IMR-90 (cell line): ENCODE data around the gene ZSWIM3. TPM values are rescaled to one million over a fixed set of nuclear protein-coding genes. Genes with fewer than 3 reads are reported as not detected.

Experiments used
- ATAC-seq: fragments of 200-7000 bp; cut with Tn5 transposase; 2 replicates; pipeline ENCODE4 v1.9.1; 2020; ENCODE audit warnings: low read depth, mild to moderate bottlenecking, moderate library complexity
- BruUV-seq: library from RNA; stranded (reverse); fragments of 400-500 nt; replicated peaks from 2 replicates; lab custom pipeline; 2021; lab: Mats Ljungman, UMichigan
- CTCF ChIA-PET: fragments of 300-600 bp; formaldehyde crosslinking; extraction: SDS; loops from one replicate; lab custom pipeline; 2021; ENCODE audit warnings: antibody characterized with exemption; lab: Yijun Ruan, JAX
- POLR2A ChIA-PET: fragments of 300-600 bp; sonication (Branson Sonifier 250); formaldehyde crosslinking; loops from one replicate; lab custom pipeline; 2022; ENCODE audit warnings: antibody characterized with exemption; ENCODE audit not compliant: unreplicated experiment; lab: Charles Lee
- DNase-seq: peaks from one replicate; pipeline ENCODE4 v3.0.0; 2013
- H2AFZ ChIP-seq: replicated peaks from 2 replicates; pipeline ENCODE3; 2013; ENCODE audit warnings: low read length, mild to moderate bottlenecking; ENCODE audit not compliant: poor library complexity
- H2AK5ac ChIP-seq: 2 replicates; pipeline ENCODE4 v1.6.1; 2013; ENCODE audit warnings: low read depth, low read length, inconsistent platforms
- H2AK9ac ChIP-seq: replicated peaks from 2 replicates; pipeline ENCODE3; 2013; ENCODE audit warnings: mild to moderate bottlenecking, low read depth, low read length, moderate library complexity; ENCODE audit not compliant: poor library complexity
- H2BK120ac ChIP-seq: 2 replicates; pipeline ENCODE4 v1.6.1; 2013; ENCODE audit warnings: low read depth, low read length, inconsistent platforms
- H2BK15ac ChIP-seq: 3 replicates; pipeline ENCODE4 v1.6.1; 2013; ENCODE audit warnings: low read depth, low read length, inconsistent platforms
- H2BK20ac ChIP-seq: 2 replicates; pipeline ENCODE4 v1.6.1; 2013; ENCODE audit warnings: low read depth, mild to moderate bottlenecking, inconsistent platforms, low read length, moderate library complexity
- H2BK5ac ChIP-seq: 2 replicates; pipeline ENCODE4 v1.6.1; 2013; ENCODE audit warnings: mild to moderate bottlenecking, low read depth, low read length, inconsistent platforms; ENCODE audit not compliant: poor library complexity, severe bottlenecking
- H3K14ac ChIP-seq: replicated peaks from 2 replicates; pipeline ENCODE4 v1.6.1; 2013; ENCODE audit warnings: low read depth, low read length, inconsistent platforms
- H3K18ac ChIP-seq: 2 replicates; pipeline ENCODE4 v1.6.1; 2013; ENCODE audit warnings: low read depth, low read length, control low read depth
- H3K23ac ChIP-seq: 2 replicates; pipeline ENCODE4 v1.6.1; 2013; ENCODE audit warnings: low read depth, low read length, inconsistent platforms
- H3K27ac ChIP-seq: 2 replicates; pipeline ENCODE4 v1.5.1; 2013; ENCODE audit warnings: mild to moderate bottlenecking, control low read depth, low read length; ENCODE audit not compliant: insufficient read depth
- H3K27me3 ChIP-seq: 2 replicates; pipeline ENCODE4 v1.6.1; 2013; ENCODE audit warnings: low read length; ENCODE audit not compliant: control insufficient read depth, insufficient read depth
- H3K36me3 ChIP-seq: 2 replicates; pipeline ENCODE4 v1.6.1; 2013; ENCODE audit warnings: low read length, mixed read lengths; ENCODE audit not compliant: control insufficient read depth, insufficient read depth
- H3K4ac ChIP-seq: 2 replicates; pipeline ENCODE4 v1.6.1; 2013; ENCODE audit warnings: low read depth, low read length, inconsistent platforms
- H3K4me1 ChIP-seq: 2 replicates; pipeline ENCODE4 v1.6.1; 2013; ENCODE audit warnings: low read length, mixed read lengths; ENCODE audit not compliant: control insufficient read depth, insufficient read depth
- H3K4me2 ChIP-seq: 2 replicates; pipeline ENCODE4 v1.6.1; 2013; ENCODE audit warnings: low read depth, mild to moderate bottlenecking, control low read depth, low read length, moderate library complexity
- H3K4me3 ChIP-seq: 2 replicates; pipeline ENCODE4 v1.5.1; 2013; ENCODE audit warnings: low read depth, mild to moderate bottlenecking, control low read depth, low read length, moderate library complexity; ENCODE audit not compliant: insufficient read depth
- H3K56ac ChIP-seq: 2 replicates; pipeline ENCODE4 v1.6.1; 2013; ENCODE audit warnings: low read length, inconsistent platforms; ENCODE audit not compliant: insufficient read depth; ENCODE audit errors: extremely low read depth
- H3K79me1 ChIP-seq, 2 experiments: 2 replicates each; pipeline ENCODE4 v1.6.1; 2013; ENCODE audit warnings: low read length in 2 of 2, inconsistent platforms in 1 of 2, low read depth in 1 of 2
- H3K9ac ChIP-seq: 2 replicates; pipeline ENCODE4 v1.6.1; 2013; ENCODE audit warnings: low read depth, low read length, control low read depth
- H3K9me1 ChIP-seq: 2 replicates; pipeline ENCODE4 v1.6.1; 2013; ENCODE audit warnings: low read length, inconsistent platforms; ENCODE audit not compliant: insufficient read depth
- H3K9me3 ChIP-seq: 2 replicates; pipeline ENCODE4 v1.6.1; 2013; ENCODE audit warnings: low read length; ENCODE audit not compliant: control insufficient read depth, insufficient read depth
- H4K20me1 ChIP-seq: 2 replicates; pipeline ENCODE4 v1.6.1; 2013; ENCODE audit warnings: low read length, inconsistent platforms; ENCODE audit not compliant: insufficient read depth
- H4K5ac ChIP-seq: 2 replicates; pipeline ENCODE4 v1.6.1; 2013; ENCODE audit warnings: mild to moderate bottlenecking, low read depth, low read length, control low read depth
- H4K8ac ChIP-seq, 2 experiments: 2 replicates each; pipeline ENCODE4 v1.6.1; 2013; ENCODE audit warnings: low read depth in 2 of 2, low read length in 2 of 2, control low read depth in 1 of 2, inconsistent platforms in 1 of 2
- H4K91ac ChIP-seq: 2 replicates; pipeline ENCODE4 v1.6.1; 2013; ENCODE audit warnings: low read depth, low read length, inconsistent platforms; ENCODE audit not compliant: insufficient read depth
- BHLHE40 ChIP-seq: fragments of 150-350 bp; IDR thresholded peaks from 2 replicates; pipeline ENCODE4 v1.6.1; 2016; ENCODE audit warnings: mild to moderate bottlenecking, low read depth, low read length
- CHD1 ChIP-seq: IDR thresholded peaks from 2 replicates; pipeline ENCODE4 v1.6.1; 2012; ENCODE audit warnings: low read depth, low read length, improper control_type of control experiment
- CTCF ChIP-seq: conservative IDR thresholded peaks from 2 replicates; pipeline ENCODE4 v1.5.1; 2012; ENCODE audit warnings: mild to moderate bottlenecking, low read depth, low read length, improper control_type of control experiment
- ELK1 ChIP-seq: fragments of 150-350 bp; IDR thresholded peaks from 2 replicates; pipeline ENCODE4 v1.6.1; 2016; ENCODE audit warnings: low read depth, mild to moderate bottlenecking, low read length, moderate library complexity, borderline replicate concordance
- FOS ChIP-seq: fragments of 150-350 bp; IDR thresholded peaks from 2 replicates; pipeline ENCODE4 v1.6.1; 2016; ENCODE audit warnings: low read depth, low read length
- MAFK ChIP-seq: IDR thresholded peaks from 2 replicates; pipeline ENCODE4 v1.6.1; 2012; ENCODE audit warnings: low read depth, low read length, improper control_type of control experiment
- MAZ ChIP-seq: IDR thresholded peaks from 2 replicates; pipeline ENCODE4 v1.6.1; 2012; ENCODE audit warnings: low read depth, mild to moderate bottlenecking, low read length, improper control_type of control experiment, moderate library complexity, borderline replicate concordance
- MXI1 ChIP-seq: IDR thresholded peaks from 2 replicates; pipeline ENCODE4 v1.6.1; 2012; ENCODE audit warnings: low read depth, mild to moderate bottlenecking, low read length, moderate library complexity, borderline replicate concordance
- POLR2A ChIP-seq: IDR thresholded peaks from 2 replicates; pipeline ENCODE4 v1.6.1; 2012; ENCODE audit warnings: mild to moderate bottlenecking, low read depth, low read length
- RCOR1 ChIP-seq: IDR thresholded peaks from 2 replicates; pipeline ENCODE4 v1.6.1; 2012; ENCODE audit warnings: mild to moderate bottlenecking, low read length, improper control_type of control experiment; ENCODE audit not compliant: insufficient replicate concordance
- USF2 ChIP-seq: fragments of 150-350 bp; IDR thresholded peaks from 2 replicates; pipeline ENCODE4 v1.6.1; 2017; ENCODE audit warnings: mild to moderate bottlenecking, antibody characterized with exemption, low read length, low read depth
- WGBS, 2 experiments: methylation state at CpG; one replicate each; pipeline versions ENCODE4 v1.1.5 to v1.1.7; 2013; ENCODE audit warnings: missing lambda C conversion rate in 2 of 2; ENCODE audit not compliant: insufficient read length in 1 of 2; ENCODE audit errors: extremely low coverage in 2 of 2; 5-methylcytosine and 5-hydroxymethylcytosine counted together
- dilution Hi-C: fragments of 300-500 bp; cut with HindIII; formaldehyde crosslinking; loops from one replicate; pipeline ENCODE4 v1.14.3; 2018; ENCODE audit warnings: low sequenced_read_pairs; ENCODE audit not compliant: unreplicated experiment
- in situ Hi-C: fragments of 300-500 bp; cut with MboI; formaldehyde crosslinking; loops from 3 replicates; pipeline ENCODE4 v1.14.3; 2019; ENCODE audit warnings: low sequenced_read_pairs, inconsistent platforms, mixed read lengths
- intact Hi-C: fragments of 100-400 bp; cut with micrococcal nuclease; formaldehyde crosslinking; loops from 2 replicates; pipeline ENCODE4 v1.10.0; 2022
- polyA plus RNA-seq, 3 experiments: library from polyadenylated mRNA; depleted of rRNA; stranded (reverse); fragments of >200 nt; gene quantifications; 2 replicates each; pipeline ENCODE4 v1.2.3, GENCODE V29; 2012; ENCODE audit warnings: low replicate concordance in 1 of 3
- total RNA-seq: library from RNA; depleted of rRNA; stranded (reverse); fragments of >200 nt; gene quantifications from 2 replicates; pipeline ENCODE4 v1.2.3, GENCODE V29; 2012

Gene ZSWIM3
- total and polyA plus RNA-seq, 2 of the 4 experiments (the other 2 are of a cell fraction) = 3.3 to 8.6 TPM

GRCh38 chr20:45896641-45897161 is 39.3 kb downstream of the ZSWIM3 start:
- no TSS peak for BruUV-seq
- Histone ChIP-seq H2AK9ac (no peak overlapping the region), H3K4me2 (no peak overlapping the region), H2BK5ac (no peak overlapping the region), H2BK15ac (no peak overlapping the region), H3K27ac (no peak overlapping the region), H3K18ac (no peak overlapping the region), H4K8ac (no peak overlapping the region), H4K5ac (no peak overlapping the region), H4K91ac (no peak overlapping the region), H3K4ac (no peak overlapping the region), H3K9ac (no peak overlapping the region), H3K56ac (no peak overlapping the region), H4K20me1 (0 out of 2 replicates have a peak, but pooled peaks cover 8% of the 10 kb centered on the region), H3K9me1 (0 out of 2 replicates have a peak, but pooled peaks cover 2% of the 10 kb centered on the region), H3K27me3 (no peaks in the 10 kb centered on the region), H2AK5ac (no peak overlapping the region), H2BK120ac (no peak overlapping the region), H3K4me1 (peaks cover 3% of the 10 kb centered on the region; the same call in 1 of the 2 replicates), H3K4me3 (no peak overlapping the region), H2AFZ (no peak overlapping the region), H2BK20ac (no peak overlapping the region), H3K23ac (no peak overlapping the region), H3K79me1 (peaks cover 14 to 32% of the 10 kb centered on the region in 2 experiments), H3K36me3 (peaks cover 59% of the 10 kb centered on the region), H3K9me3 (no peaks in the 10 kb centered on the region), H3K14ac (no peak overlapping the region)
- 96% methylated on average over 4 of the region's 14 CpGs; no CpG with 5 or more reads in 1 of the 2 experiments for WGBS, 2 experiments
- in situ Hi-C loops (no loop called here), dilution Hi-C loops (no loop called here), intact Hi-C loops (no loop called here)
- DNase-seq (no peak), ATAC-seq (no peak)
- TF ChIP-seq MAZ = no peak
- no peak for TF ChIP-seq CHD1
- TF ChIP-seq RCOR1 = no peak
- TF ChIP-seq CTCF = no peak
- TF ChIP-seq ELK1 = no peak
- TF ChIP-seq POLR2A = no peak
- TF ChIP-seq MXI1 = no peak
- TF ChIP-seq FOS = no peak
- TF ChIP-seq MAFK = no peak
- no peak for TF ChIP-seq BHLHE40
- TF ChIP-seq USF2 = no peak
- CTCF ChIA-PET = no interaction called here
- POLR2A ChIA-PET = interaction anchor here (1.1 kb wide), 1 partner anchor 9 kb away, joined by 6 read pairs; no protein-coding TSS in a partner anchor
